ENCODE data around the gene LCN1. TPM values are rescaled to one million over a fixed set of nuclear protein-coding genes. Genes with fewer than 3 reads are reported as not detected.

Gene LCN1
- total RNA-seq, 1 donor from 2014 or later: not detected

- no peak for DNase-seq (ENCODE audit: low read depth in 2 of 2)
These were observed 45.3 kb downstream of the LCN1 start for GRCh38 chr9:135566552-135566951.

- no peak for DNase-seq (ENCODE audit: low read depth in 2 of 2)
These were observed 46.1 kb downstream of the LCN1 start for GRCh38 chr9:135567311-135567710.

GRCh38 chr9:135568026-135568425 is 46.8 kb downstream of the LCN1 start:
- DNase-seq (ENCODE audit: low read depth in 2 of 2): no peak

- DNase-seq (ENCODE audit: low read depth in 2 of 2): no peak
These were observed 49.2 kb downstream of the LCN1 start for GRCh38 chr9:135570456-135570855.

GRCh38 chr9:135572233-135572632 is 51.0 kb downstream of the LCN1 start:
- no peak for DNase-seq (ENCODE audit: low read depth in 2 of 2)

GRCh38 chr9:135573124-135573523 is 51.9 kb downstream of the LCN1 start:
- DNase-seq (ENCODE audit: low read depth in 2 of 2): no peak

GRCh38 chr9:135574331-135574730 is 53.1 kb downstream of the LCN1 start:
- DNase-seq (ENCODE audit: low read depth in 2 of 2): no peak

- DNase-seq (ENCODE audit: low read depth in 2 of 2): no peak
These were observed 53.7 kb downstream of the LCN1 start for GRCh38 chr9:135574943-135575342.

Other genes starting within 250 kb of the LCN1 start
- 8.7 and 11.3 TPM in 2 replicates for gene PPP1R26, start 41.7 kb upstream of the LCN1 start, total RNA-seq
- 11.3 and 18.5 TPM in 2 replicates for gene MRPS2, start 20.8 kb upstream of the LCN1 start, total RNA-seq
- gene OBP2A, start 24.7 kb downstream of the LCN1 start, total RNA-seq: not detected in 2 replicates
- not detected in 2 replicates for gene PAEP, start 40.3 kb downstream of the LCN1 start, total RNA-seq
- not detected in 2 replicates for gene GLT6D1, start 118.1 kb downstream of the LCN1 start, total RNA-seq
- gene LCN9, start 141.9 kb downstream of the LCN1 start, total RNA-seq: not detected in 2 replicates
- under 0.01 TPM in 1 of 2 replicates, not detected in the other for gene SOHLH1, start 178.0 kb downstream of the LCN1 start, total RNA-seq
- not detected in 2 replicates for gene KCNT1, start 180.7 kb downstream of the LCN1 start, total RNA-seq

All from dermis microvascular lymphatic vessel endothelial cell (primary cell).